NCI-H1105 (cell line): ENCODE data around the gene PPFIBP1.

Experiments
- DNase-seq: peaks from one replicate; lab custom pipeline; 2025; lab: John Stamatoyannopoulos, UW

Gene PPFIBP1

GRCh38 chr12:27523642-27524493 is at the start of gene PPFIBP1:
PPFIBP1 (plus strand) TSS chr12:27524206; CDS start chr12:27633397, 109,191 bp downstream.
- DNase-seq, result peak; percentile 92

GRCh38 chr12:27474344-27474743 is 49.7 kb upstream of the PPFIBP1 start:
- DNase-seq, result no peak

GRCh38 chr12:27477049-27477448 is 47.0 kb upstream of the PPFIBP1 start:
- DNase-seq, result no peak

GRCh38 chr12:27478949-27479348 is 45.1 kb upstream of the PPFIBP1 start:
- DNase-seq, result no peak

- DNase-seq, result no peak
Measured at GRCh38 chr12:27480016-27480415, 44.0 kb upstream of the PPFIBP1 start.

GRCh38 chr12:27486961-27487360 is 37.0 kb upstream of the PPFIBP1 start:
- DNase-seq, result no peak

- DNase-seq, result no peak
Measured at GRCh38 chr12:27488479-27488878, 35.5 kb upstream of the PPFIBP1 start.

- no peak for DNase-seq
Measured at GRCh38 chr12:27491226-27491625, 32.8 kb upstream of the PPFIBP1 start.

- no peak for DNase-seq
Measured at GRCh38 chr12:27493260-27493940, 30.6 kb upstream of the PPFIBP1 start.

- no peak for DNase-seq
Measured at GRCh38 chr12:27497446-27497845, 26.6 kb upstream of the PPFIBP1 start.

GRCh38 chr12:27498149-27498548 is 25.9 kb upstream of the PPFIBP1 start:
- no peak for DNase-seq

- no peak for DNase-seq
Measured at GRCh38 chr12:27498761-27499160, 25.2 kb upstream of the PPFIBP1 start.

- DNase-seq, result no peak
Measured at GRCh38 chr12:27499377-27499776, 24.6 kb upstream of the PPFIBP1 start.

- no peak for DNase-seq
Measured at GRCh38 chr12:27500546-27500945, 23.5 kb upstream of the PPFIBP1 start.

GRCh38 chr12:27502021-27502435 is 22.0 kb upstream of the PPFIBP1 start:
- DNase-seq, result no peak

- DNase-seq, result no peak
Measured at GRCh38 chr12:27504507-27504906, 19.5 kb upstream of the PPFIBP1 start.

- DNase-seq, result no peak
Measured at GRCh38 chr12:27505109-27505508, 18.9 kb upstream of the PPFIBP1 start.

- no peak for DNase-seq
Measured at GRCh38 chr12:27505761-27506160, 18.2 kb upstream of the PPFIBP1 start.

GRCh38 chr12:27506645-27507189 is 17.3 kb upstream of the PPFIBP1 start:
- no peak for DNase-seq

- DNase-seq, result no peak
Measured at GRCh38 chr12:27508736-27509431, 15.1 kb upstream of the PPFIBP1 start.

GRCh38 chr12:27511031-27511722 is 12.8 kb upstream of the PPFIBP1 start:
- no peak for DNase-seq

GRCh38 chr12:27511723-27512045 is 12.3 kb upstream of the PPFIBP1 start:
- DNase-seq, result no peak
